CD4-positive, alpha-beta memory T cell (primary cell): ENCODE data around the gene JMJD8. TPM values are rescaled to one million over a fixed set of nuclear protein-coding genes. Genes with fewer than 3 reads are reported as not detected.
A peak's percentile ranks its signal among the peaks of the same experiment; 100 is the strongest.

ENCODE experiments used
- CTCF ChIA-PET: fragments of 350-600 bp; sonication (Branson Sonifier 250); formaldehyde crosslinking; loops from one replicate; lab custom pipeline; 2021; ENCODE audit warnings: inconsistent platforms; ENCODE audit not compliant: partially characterized antibody; lab: Charles Lee
- POLR2A ChIA-PET: fragments of 350-600 bp; sonication (Branson Sonifier 250); formaldehyde crosslinking; loops from one replicate; lab custom pipeline; 2021; ENCODE audit not compliant: partially characterized antibody; lab: Charles Lee
- DNase-seq, 5 donors: peaks; one replicate each; pipeline versions ENCODE4 v3.0.0 to v3.0.0-alpha.2; 2020 to 2022; ENCODE audit warnings: mixed read lengths in 1 of 5
- H3K27ac ChIP-seq: one replicate; pipeline ENCODE4 v1.7.0; 2013; ENCODE audit warnings: low read depth, low read length
- H3K27me3 ChIP-seq: 2 replicates; pipeline ENCODE4 v1.7.0; 2013; ENCODE audit warnings: mild to moderate bottlenecking, low read length, moderate library complexity; ENCODE audit not compliant: insufficient read depth
- H3K36me3 ChIP-seq: 2 replicates; pipeline ENCODE4 v1.7.0; 2013; ENCODE audit warnings: mild to moderate bottlenecking, low read length, moderate library complexity; ENCODE audit not compliant: insufficient read depth
- H3K4me1 ChIP-seq: 2 replicates; pipeline ENCODE4 v1.7.0; 2013; ENCODE audit warnings: mild to moderate bottlenecking, low read length, moderate library complexity; ENCODE audit not compliant: insufficient read depth
- H3K4me3 ChIP-seq, 2 donors: one replicate each; pipeline ENCODE4 v1.7.0; 2013; ENCODE audit warnings: low read length in 2 of 2, mild to moderate bottlenecking in 1 of 2
- H3K9me3 ChIP-seq, 2 donors: one replicate each; pipeline ENCODE4 v1.7.0; 2013; ENCODE audit warnings: low read length in 2 of 2, control low read depth in 1 of 2; ENCODE audit not compliant: control insufficient read depth in 1 of 2
- H3K27ac Mint-ChIP-seq, 7 donors: one replicate each; pipeline ENCODE4 v1.8.0; 2020 to 2021; ENCODE audit warnings: mixed read lengths in 7 of 7, mild to moderate bottlenecking in 6 of 7, inconsistent platforms in 3 of 7, moderate library complexity in 3 of 7
- H3K27me3 Mint-ChIP-seq, 2 donors: one replicate each; pipeline ENCODE4 v1.8.0; 2020 to 2021; ENCODE audit warnings: mixed read lengths in 2 of 2
- H3K36me3 Mint-ChIP-seq, 2 donors: one replicate each; pipeline ENCODE4 v1.8.0; 2020 to 2021; ENCODE audit warnings: mixed read lengths in 2 of 2, inconsistent platforms in 1 of 2, mild to moderate bottlenecking in 1 of 2
- H3K4me1 Mint-ChIP-seq, 4 donors: one replicate each; pipeline ENCODE4 v1.8.0; 2020 to 2021; ENCODE audit warnings: mixed read lengths in 4 of 4, mild to moderate bottlenecking in 1 of 4
- H3K4me3 Mint-ChIP-seq, 8 donors: one replicate each; pipeline ENCODE4 v1.8.0; 2020 to 2021; ENCODE audit warnings: mixed read lengths in 8 of 8, mild to moderate bottlenecking in 7 of 8, moderate library complexity in 6 of 8, inconsistent platforms in 3 of 8
- H3K9me3 Mint-ChIP-seq, 8 donors: one replicate each; pipeline ENCODE4 v1.8.0; 2020 to 2021; ENCODE audit warnings: mixed read lengths in 8 of 8, mild to moderate bottlenecking in 5 of 8, inconsistent platforms in 3 of 8, moderate library complexity in 1 of 8
- intact Hi-C: fragments of 100-400 bp; cut with micrococcal nuclease; formaldehyde crosslinking; loops from one replicate; pipeline ENCODE4 v1.15.1; 2023
- polyA plus RNA-seq, 2 donors: library from polyadenylated mRNA; unstranded; fragments of 300-500 nt; fragmentation: Illumina TruSeq; gene quantifications; one replicate each; pipeline ENCODE4 v1.2.3, GENCODE V29; 2021
- total RNA-seq, 2 experiments: library from RNA; stranded (reverse); gene quantifications; one replicate each; pipeline ENCODE4 v1.2.3, GENCODE V29; 2021

The JMJD8 gene
- total and polyA plus RNA-seq, 4 experiments from 2014 or later: 43.9 to 60.3 (median 47.0) TPM

- Mint-ChIP-seq H3K4me1 (peaks cover 0 to 14% (median 4%) of the 10 kb centered on the region in 4 donors), H3K27me3 (peaks cover 28 to 40% of the 10 kb centered on the region in 2 donors), H3K9me3 (peaks cover 0 to 1% (median 0%) of the 10 kb centered on the region in 8 donors), H3K27ac (no peak within 1 kb of the TSS), H3K36me3 (no peaks in the 10 kb centered on the region), H3K4me3 (peak within 1 kb of the TSS in 5 of 8 donors; percentile 52 to 66 (median 59))
- peaks cover 51% of the 10 kb centered on the region for H3K27me3 ChIP-seq
- H3K9me3 ChIP-seq: no peaks in the 10 kb centered on the region
- ChIA-PET POLR2A (interaction anchor here (1.0 to 2.4 kb wide), 2 partner anchors 10 to 16 kb away, joined by 3 to 14 read pairs; no protein-coding TSS in a partner anchor), CTCF (no interaction called here)
- H3K4me1 ChIP-seq: peaks cover 12% of the 10 kb centered on the region
- H3K4me3 ChIP-seq: no peak within 1 kb of the TSS
- no peaks in the 10 kb centered on the region for H3K36me3 ChIP-seq
- no peak for DNase-seq
- intact Hi-C loops: no loop called here
- H3K27ac ChIP-seq: no peak within 1 kb of the TSS
Observed at GRCh38 chr16:705431-706188, 21.5 kb upstream of the JMJD8 start, which contains the start of gene FBXL16. Gene FBXL16, minus strand, starts transcription at chr16:705801. Its CDS starts 8,396 bp downstream, at chr16:697405.

- Histone ChIP-seq H3K36me3 (no peaks in the 10 kb centered on the region), H3K9me3 (no peaks in the 10 kb centered on the region), H3K27me3 (peaks cover 46% of the 10 kb centered on the region), H3K4me1 (peaks cover 21% of the 10 kb centered on the region), H3K4me3 (no peak overlapping the region), H3K27ac (no peak overlapping the region)
- POLR2A ChIA-PET: interaction anchor here (1.0 to 2.4 kb wide), 2 partner anchors 9 to 17 kb away, joined by 3 to 14 read pairs; no protein-coding TSS in a partner anchor
- Mint-ChIP-seq H3K27me3 (peaks cover 28 to 36% of the 10 kb centered on the region in 2 donors), H3K4me3 (peak overlapping the region in 3 of 8 donors; percentile 10 to 46 (median 44)), H3K27ac (no peak overlapping the region), H3K9me3 (peaks cover 0 to 1% (median 0%) of the 10 kb centered on the region in 8 donors), H3K4me1 (peaks cover 0 to 18% (median 4%) of the 10 kb centered on the region in 4 donors), H3K36me3 (no peaks in the 10 kb centered on the region)
- CTCF ChIA-PET: no interaction called here
- intact Hi-C loops: no loop called here
- no peak for DNase-seq
Observed at GRCh38 chr16:704552-705380, 20.6 kb upstream of the JMJD8 start.

GRCh38 chr16:704047-704446, 19.9 kb upstream of the JMJD8 start:
- no peak overlapping the region for H3K4me3 Mint-ChIP-seq
- Histone ChIP-seq H3K4me3 (no peak overlapping the region), H3K27ac (no peak overlapping the region), H3K9me3 (no peaks in the 10 kb centered on the region), H3K4me1 (peaks cover 28% of the 10 kb centered on the region), H3K36me3 (no peaks in the 10 kb centered on the region), H3K27me3 (peaks cover 40% of the 10 kb centered on the region)
- H3K4me1 Mint-ChIP-seq: peaks cover 0 to 25% (median 8%) of the 10 kb centered on the region in 4 donors
- intact Hi-C loops: no loop called here
- H3K27ac Mint-ChIP-seq: no peak overlapping the region
- CTCF ChIA-PET: no interaction called here
- peaks cover 0 to 1% (median 0%) of the 10 kb centered on the region in 8 donors for H3K9me3 Mint-ChIP-seq
- no peak for DNase-seq
- no peaks in the 10 kb centered on the region for H3K36me3 Mint-ChIP-seq
- POLR2A ChIA-PET: interaction anchor here (2.4 kb wide), 1 partner anchor 9 kb away, joined by 14 read pairs; no protein-coding TSS in a partner anchor
- peaks cover 22 to 29% of the 10 kb centered on the region in 2 donors for H3K27me3 Mint-ChIP-seq

- DNase-seq: no peak
- POLR2A ChIA-PET: interaction anchor here (1.3 to 2.4 kb wide), 3 partner anchors 8 to 85 kb away, joined by 3 to 14 read pairs (median 4); partner anchors contain the start of genes CHTF18 and RPUSD1
- no peak overlapping the region for H3K27ac Mint-ChIP-seq
- H3K27me3 Mint-ChIP-seq: peaks cover 17 to 23% of the 10 kb centered on the region in 2 donors
- no peaks in the 10 kb centered on the region for H3K9me3 ChIP-seq
- H3K4me3 ChIP-seq: no peak overlapping the region
- peaks cover 34% of the 10 kb centered on the region for H3K27me3 ChIP-seq
- no peak overlapping the region for H3K27ac ChIP-seq
- H3K4me3 Mint-ChIP-seq: peak overlapping the region in 1 of 8 donors; percentile 30
- H3K4me1 Mint-ChIP-seq: peaks cover 2 to 31% (median 11%) of the 10 kb centered on the region in 4 donors
- CTCF ChIA-PET: interaction anchor here (1.2 kb wide), 1 partner anchor 9 kb away, joined by 4 read pairs; no protein-coding TSS in a partner anchor
- H3K36me3 Mint-ChIP-seq: no peaks in the 10 kb centered on the region
- H3K36me3 ChIP-seq: no peaks in the 10 kb centered on the region
- intact Hi-C loops: no loop called here
- peaks cover 34% of the 10 kb centered on the region for H3K4me1 ChIP-seq
- H3K9me3 Mint-ChIP-seq: peaks cover 0 to 1% (median 0%) of the 10 kb centered on the region in 8 donors
Observed at GRCh38 chr16:703406-703805, 19.3 kb upstream of the JMJD8 start.

GRCh38 chr16:702341-702740, 18.2 kb upstream of the JMJD8 start:
- DNase-seq: no peak
- peaks cover 26% of the 10 kb centered on the region for H3K27me3 ChIP-seq
- Mint-ChIP-seq H3K4me3 (peak overlapping the region in 2 of 8 donors; percentile 46 to 48), H3K36me3 (no peaks in the 10 kb centered on the region), H3K27ac (peak overlapping the region in 1 of 7 donors; percentile 13), H3K4me1 (peaks cover 2 to 37% (median 11%) of the 10 kb centered on the region in 4 donors), H3K9me3 (peaks cover 0 to 1% (median 0%) of the 10 kb centered on the region in 8 donors), H3K27me3 (peaks cover 9 to 17% of the 10 kb centered on the region in 2 donors)
- ChIA-PET CTCF (interaction anchor here (1.2 kb wide), 1 partner anchor 10 kb away, joined by 4 read pairs; no protein-coding TSS in a partner anchor), POLR2A (interaction anchor here (1.3 to 2.2 kb wide), 4 partner anchors 10 to 86 kb away, joined by 3 to 10 read pairs (median 4); partner anchors contain the start of genes ANTKMT, CHTF18, RPUSD1 and STUB1)
- H3K27ac ChIP-seq: no peak overlapping the region
- no peaks in the 10 kb centered on the region for H3K9me3 ChIP-seq
- H3K4me3 ChIP-seq: no peak overlapping the region
- intact Hi-C loops: no loop called here
- H3K4me1 ChIP-seq: peaks cover 37% of the 10 kb centered on the region
- H3K36me3 ChIP-seq: no peaks in the 10 kb centered on the region

GRCh38 chr16:700684-701584, 16.8 kb upstream of the JMJD8 start:
- ChIA-PET CTCF (no interaction called here), POLR2A (interaction anchor here (1.4 to 2.2 kb wide), 3 partner anchors 11 to 20 kb away, joined by 4 to 10 read pairs (median 8); partner anchors contain the start of genes ANTKMT, STUB1 and WDR24)
- intact Hi-C loops: no loop called here
- H3K9me3 Mint-ChIP-seq: peaks cover 0 to 1% (median 0%) of the 10 kb centered on the region in 8 donors
- Histone ChIP-seq H3K4me1 (peaks cover 46% of the 10 kb centered on the region), H3K4me3 (no peak overlapping the region), H3K27me3 (peaks cover 18% of the 10 kb centered on the region), H3K36me3 (no peaks in the 10 kb centered on the region), H3K27ac (no peak overlapping the region), H3K9me3 (no peaks in the 10 kb centered on the region)
- DNase-seq: peak in 4 of 5 donors; percentile 54 to 65 (median 59)
- H3K4me3 Mint-ChIP-seq: peak overlapping the region in 1 of 8 donors; percentile 29
- H3K4me1 Mint-ChIP-seq: peaks cover 2 to 39% (median 8%) of the 10 kb centered on the region in 4 donors
- H3K27me3 Mint-ChIP-seq: peaks cover 8 to 9% of the 10 kb centered on the region in 2 donors
- no peak overlapping the region for H3K27ac Mint-ChIP-seq
- no peaks in the 10 kb centered on the region for H3K36me3 Mint-ChIP-seq
